K562 (cell line): Measurements from ENCODE around the gene PLEKHA6. TPM values are rescaled to one million over a fixed set of nuclear protein-coding genes. Genes with fewer than 3 reads are reported as not detected.
A peak's percentile ranks its signal among the peaks of the same experiment; 100 is the strongest.

ENCODE experiments used
- CBX1 ChIP-seq: sonication (generic); IDR thresholded peaks from 2 replicates; pipeline ENCODE4 v1.6.1; 2016; ENCODE audit warnings: antibody characterized with exemption, low read depth, mild to moderate bottlenecking
- DACH1 ChIP-seq: fragments of 450-650 bp; IDR thresholded peaks from 2 replicates; pipeline ENCODE4 v1.6.1; 2018; ENCODE audit not compliant: partially characterized antibody
- DNMT1 ChIP-seq: fragments of 450-650 bp; IDR thresholded peaks from 2 replicates; pipeline ENCODE4 v1.6.1; 2016; ENCODE audit warnings: antibody characterized with exemption, mild to moderate bottlenecking
- EZH2 ChIP-seq: IDR thresholded peaks from 2 replicates; pipeline ENCODE4 v1.6.1; 2012; ENCODE audit warnings: low read depth, mild to moderate bottlenecking, inconsistent platforms, low read length, borderline replicate concordance
- GATA2 ChIP-seq: sonication (generic); formaldehyde crosslinking; IDR thresholded peaks from 2 replicates; pipeline ENCODE4 v1.4.0; 2020; ENCODE audit warnings: mild to moderate bottlenecking, missing genetic modification reagents
- GTF2E2 ChIP-seq: fragments of 200-800 bp; sonication (Bioruptor generic); IDR thresholded peaks from 2 replicates; pipeline ENCODE4 v1.6.1; 2016; ENCODE audit warnings: missing genetic modification characterization, missing compliant biosample characterization
- HEY1 ChIP-seq: fragments of 250-450 bp; sonication (Bioruptor Pico); IDR thresholded peaks from 2 replicates; pipeline ENCODE4 v1.5.0; 2020; ENCODE audit warnings: mild to moderate bottlenecking, moderate library complexity, borderline replicate concordance
- HLTF ChIP-seq: fragments of 450-650 bp; IDR thresholded peaks from 2 replicates; pipeline ENCODE4 v1.6.1; 2016
- KDM4B ChIP-seq, 2 experiments: fragments of 450-650 bp in 1 of 2; sonication (generic) in 1 of 2; IDR thresholded peaks; 2 replicates each; pipeline ENCODE4 v1.6.1; 2016 to 2017; ENCODE audit warnings: borderline replicate concordance in 2 of 2, antibody characterized with exemption in 1 of 2, low read depth in 1 of 2, mild to moderate bottlenecking in 1 of 2
- MTA3 ChIP-seq: fragments of 450-650 bp; formaldehyde crosslinking; IDR thresholded peaks from 2 replicates; pipeline ENCODE4 v1.6.1; 2017; ENCODE audit warnings: mild to moderate bottlenecking, borderline replicate concordance
- NR3C1 ChIP-seq: sonication (generic); formaldehyde crosslinking; IDR thresholded peaks from 2 replicates; pipeline ENCODE4 v1.8.1; 2022; ENCODE audit warnings: missing genetic modification reagents
- PHB2 ChIP-seq: fragments of 450-650 bp; IDR thresholded peaks from 2 replicates; pipeline ENCODE4 v1.6.1; 2017; ENCODE audit warnings: low read depth
- XRCC3 ChIP-seq: fragments of 450-650 bp; IDR thresholded peaks from 2 replicates; pipeline ENCODE4 v1.6.1; 2017; ENCODE audit warnings: mild to moderate bottlenecking, moderate library complexity
- ZNF696 ChIP-seq: fragments of 250-450 bp; sonication (Bioruptor Pico); conservative IDR thresholded peaks from 2 replicates; pipeline ENCODE4 v1.4.0; 2020; ENCODE audit warnings: mild to moderate bottlenecking, moderate library complexity
- polyA plus RNA-seq, 8 experiments: library from polyadenylated mRNA; depleted of rRNA in 4 of 8; stranded (reverse) in 5 of 8; unstranded in 3 of 8; fragments of >200 nt; fragmentation: Nextera tagmentation in 2 of 8; fragmentation: Illumina TruSeq in 1 of 8; extraction: Ambion mirVana in 2 of 8; extraction: Trizol in 1 of 8; gene quantifications; 2 replicates each; pipeline versions ENCODE4 v1.2.1 to v1.2.3, GENCODE V29; 2011 to 2014; ENCODE audit warnings: inconsistent platforms in 1 of 8, missing spikeins in 1 of 8
- total RNA-seq, 7 experiments: library from RNA; depleted of rRNA in 6 of 7; stranded (reverse); fragments of >200 nt in 6 of 7; fragmentation: Illumina TruSeq in 2 of 7; extraction: Trizol in 2 of 7; gene quantifications; 2 replicates each; pipeline versions ENCODE4 v1.2.1 to v1.2.3, GENCODE V29; 2011 to 2021; ENCODE audit warnings: low replicate concordance in 1 of 7
- TF ChIP-seq, protein P1 (sequence below): fragments of 450-650 bp; IDR thresholded peaks from 2 replicates; pipeline ENCODE4 v1.6.1; 2016; ENCODE audit warnings: mild to moderate bottlenecking, moderate library complexity
- TF ChIP-seq, protein P2 (sequence below): fragments of 450-650 bp; IDR thresholded peaks from 2 replicates; pipeline ENCODE4 v1.6.1; 2016
- TF ChIP-seq, protein P3 (sequence below): fragments of 250-450 bp; sonication (Bioruptor Pico); IDR thresholded peaks from 2 replicates; pipeline ENCODE4 v1.8.0; 2021; ENCODE audit warnings: moderate library complexity, mild to moderate bottlenecking, inconsistent platforms
- TF ChIP-seq, protein P4 (sequence below): fragments of 450-650 bp; IDR thresholded peaks from 2 replicates; pipeline ENCODE4 v1.6.1; 2016; ENCODE audit warnings: low read depth, mild to moderate bottlenecking, moderate library complexity

Gene PLEKHA6
- total and polyA plus RNA-seq, 9 of the 15 experiments (the other 6 are each of a cell fraction or from before 2014, with no cell fraction given): under 0.01 to 0.33 (median 0.01) TPM; not detected in 4

DNA sequence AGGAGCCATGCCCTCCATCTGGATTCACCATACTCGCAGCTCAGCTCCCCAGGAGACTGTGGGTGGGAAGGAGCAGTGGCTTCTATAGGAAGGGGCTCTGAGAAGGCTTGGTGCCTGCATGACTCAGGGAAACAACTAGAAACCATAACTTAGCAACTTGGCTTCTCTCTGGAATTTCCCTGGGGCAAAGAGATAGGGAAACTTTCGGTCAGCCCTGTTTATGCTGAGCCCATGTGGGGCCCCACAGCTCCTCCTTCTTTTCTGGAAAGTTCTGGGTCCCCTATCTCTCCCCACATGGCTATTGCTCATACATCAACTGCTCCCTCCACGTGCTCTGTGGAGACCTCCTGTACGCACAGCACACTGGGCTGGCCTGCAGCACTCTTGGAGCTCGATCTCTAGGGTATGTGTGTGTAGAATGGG, 39.3 kb downstream of the PLEKHA6 start (continued):
- TF ChIP-seq, protein P1, sequence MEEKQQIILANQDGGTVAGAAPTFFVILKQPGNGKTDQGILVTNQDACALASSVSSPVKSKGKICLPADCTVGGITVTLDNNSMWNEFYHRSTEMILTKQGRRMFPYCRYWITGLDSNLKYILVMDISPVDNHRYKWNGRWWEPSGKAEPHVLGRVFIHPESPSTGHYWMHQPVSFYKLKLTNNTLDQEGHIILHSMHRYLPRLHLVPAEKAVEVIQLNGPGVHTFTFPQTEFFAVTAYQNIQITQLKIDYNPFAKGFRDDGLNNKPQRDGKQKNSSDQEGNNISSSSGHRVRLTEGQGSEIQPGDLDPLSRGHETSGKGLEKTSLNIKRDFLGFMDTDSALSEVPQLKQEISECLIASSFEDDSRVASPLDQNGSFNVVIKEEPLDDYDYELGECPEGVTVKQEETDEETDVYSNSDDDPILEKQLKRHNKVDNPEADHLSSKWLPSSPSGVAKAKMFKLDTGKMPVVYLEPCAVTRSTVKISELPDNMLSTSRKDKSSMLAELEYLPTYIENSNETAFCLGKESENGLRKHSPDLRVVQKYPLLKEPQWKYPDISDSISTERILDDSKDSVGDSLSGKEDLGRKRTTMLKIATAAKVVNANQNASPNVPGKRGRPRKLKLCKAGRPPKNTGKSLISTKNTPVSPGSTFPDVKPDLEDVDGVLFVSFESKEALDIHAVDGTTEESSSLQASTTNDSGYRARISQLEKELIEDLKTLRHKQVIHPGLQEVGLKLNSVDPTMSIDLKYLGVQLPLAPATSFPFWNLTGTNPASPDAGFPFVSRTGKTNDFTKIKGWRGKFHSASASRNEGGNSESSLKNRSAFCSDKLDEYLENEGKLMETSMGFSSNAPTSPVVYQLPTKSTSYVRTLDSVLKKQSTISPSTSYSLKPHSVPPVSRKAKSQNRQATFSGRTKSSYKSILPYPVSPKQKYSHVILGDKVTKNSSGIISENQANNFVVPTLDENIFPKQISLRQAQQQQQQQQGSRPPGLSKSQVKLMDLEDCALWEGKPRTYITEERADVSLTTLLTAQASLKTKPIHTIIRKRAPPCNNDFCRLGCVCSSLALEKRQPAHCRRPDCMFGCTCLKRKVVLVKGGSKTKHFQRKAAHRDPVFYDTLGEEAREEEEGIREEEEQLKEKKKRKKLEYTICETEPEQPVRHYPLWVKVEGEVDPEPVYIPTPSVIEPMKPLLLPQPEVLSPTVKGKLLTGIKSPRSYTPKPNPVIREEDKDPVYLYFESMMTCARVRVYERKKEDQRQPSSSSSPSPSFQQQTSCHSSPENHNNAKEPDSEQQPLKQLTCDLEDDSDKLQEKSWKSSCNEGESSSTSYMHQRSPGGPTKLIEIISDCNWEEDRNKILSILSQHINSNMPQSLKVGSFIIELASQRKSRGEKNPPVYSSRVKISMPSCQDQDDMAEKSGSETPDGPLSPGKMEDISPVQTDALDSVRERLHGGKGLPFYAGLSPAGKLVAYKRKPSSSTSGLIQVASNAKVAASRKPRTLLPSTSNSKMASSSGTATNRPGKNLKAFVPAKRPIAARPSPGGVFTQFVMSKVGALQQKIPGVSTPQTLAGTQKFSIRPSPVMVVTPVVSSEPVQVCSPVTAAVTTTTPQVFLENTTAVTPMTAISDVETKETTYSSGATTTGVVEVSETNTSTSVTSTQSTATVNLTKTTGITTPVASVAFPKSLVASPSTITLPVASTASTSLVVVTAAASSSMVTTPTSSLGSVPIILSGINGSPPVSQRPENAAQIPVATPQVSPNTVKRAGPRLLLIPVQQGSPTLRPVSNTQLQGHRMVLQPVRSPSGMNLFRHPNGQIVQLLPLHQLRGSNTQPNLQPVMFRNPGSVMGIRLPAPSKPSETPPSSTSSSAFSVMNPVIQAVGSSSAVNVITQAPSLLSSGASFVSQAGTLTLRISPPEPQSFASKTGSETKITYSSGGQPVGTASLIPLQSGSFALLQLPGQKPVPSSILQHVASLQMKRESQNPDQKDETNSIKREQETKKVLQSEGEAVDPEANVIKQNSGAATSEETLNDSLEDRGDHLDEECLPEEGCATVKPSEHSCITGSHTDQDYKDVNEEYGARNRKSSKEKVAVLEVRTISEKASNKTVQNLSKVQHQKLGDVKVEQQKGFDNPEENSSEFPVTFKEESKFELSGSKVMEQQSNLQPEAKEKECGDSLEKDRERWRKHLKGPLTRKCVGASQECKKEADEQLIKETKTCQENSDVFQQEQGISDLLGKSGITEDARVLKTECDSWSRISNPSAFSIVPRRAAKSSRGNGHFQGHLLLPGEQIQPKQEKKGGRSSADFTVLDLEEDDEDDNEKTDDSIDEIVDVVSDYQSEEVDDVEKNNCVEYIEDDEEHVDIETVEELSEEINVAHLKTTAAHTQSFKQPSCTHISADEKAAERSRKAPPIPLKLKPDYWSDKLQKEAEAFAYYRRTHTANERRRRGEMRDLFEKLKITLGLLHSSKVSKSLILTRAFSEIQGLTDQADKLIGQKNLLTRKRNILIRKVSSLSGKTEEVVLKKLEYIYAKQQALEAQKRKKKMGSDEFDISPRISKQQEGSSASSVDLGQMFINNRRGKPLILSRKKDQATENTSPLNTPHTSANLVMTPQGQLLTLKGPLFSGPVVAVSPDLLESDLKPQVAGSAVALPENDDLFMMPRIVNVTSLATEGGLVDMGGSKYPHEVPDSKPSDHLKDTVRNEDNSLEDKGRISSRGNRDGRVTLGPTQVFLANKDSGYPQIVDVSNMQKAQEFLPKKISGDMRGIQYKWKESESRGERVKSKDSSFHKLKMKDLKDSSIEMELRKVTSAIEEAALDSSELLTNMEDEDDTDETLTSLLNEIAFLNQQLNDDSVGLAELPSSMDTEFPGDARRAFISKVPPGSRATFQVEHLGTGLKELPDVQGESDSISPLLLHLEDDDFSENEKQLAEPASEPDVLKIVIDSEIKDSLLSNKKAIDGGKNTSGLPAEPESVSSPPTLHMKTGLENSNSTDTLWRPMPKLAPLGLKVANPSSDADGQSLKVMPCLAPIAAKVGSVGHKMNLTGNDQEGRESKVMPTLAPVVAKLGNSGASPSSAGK: peak; percentile 90
- no peak for TF ChIP-seq KDM4B (IDR thresholded peaks at IDR 0.05; ENCODE audit: borderline replicate concordance in 2 of 2, low read depth in 1 of 2)
- TF ChIP-seq EZH2: no peak
- TF ChIP-seq NR3C1 (CRISPR knock-in tag): no peak
- TF ChIP-seq GTF2E2: peak; percentile 47; the same call in 1 of the 2 replicates
- TF ChIP-seq ZNF696 (CRISPR knock-in tag): no peak
- TF ChIP-seq GATA2 (CRISPR knock-in tag): no peak
- TF ChIP-seq, protein P2, sequence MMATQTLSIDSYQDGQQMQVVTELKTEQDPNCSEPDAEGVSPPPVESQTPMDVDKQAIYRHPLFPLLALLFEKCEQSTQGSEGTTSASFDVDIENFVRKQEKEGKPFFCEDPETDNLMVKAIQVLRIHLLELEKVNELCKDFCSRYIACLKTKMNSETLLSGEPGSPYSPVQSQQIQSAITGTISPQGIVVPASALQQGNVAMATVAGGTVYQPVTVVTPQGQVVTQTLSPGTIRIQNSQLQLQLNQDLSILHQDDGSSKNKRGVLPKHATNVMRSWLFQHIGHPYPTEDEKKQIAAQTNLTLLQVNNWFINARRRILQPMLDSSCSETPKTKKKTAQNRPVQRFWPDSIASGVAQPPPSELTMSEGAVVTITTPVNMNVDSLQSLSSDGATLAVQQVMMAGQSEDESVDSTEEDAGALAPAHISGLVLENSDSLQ: no peak
- TF ChIP-seq, protein P3, sequence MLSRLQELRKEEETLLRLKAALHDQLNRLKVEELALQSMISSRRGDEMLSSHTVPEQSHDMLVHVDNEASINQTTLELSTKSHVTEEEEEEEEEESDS: no peak
- TF ChIP-seq HEY1 (CRISPR knock-in tag): no peak
- no peak for TF ChIP-seq MTA3
- TF ChIP-seq PHB2: no peak
- TF ChIP-seq DNMT1: no peak
- no peak for TF ChIP-seq CBX1
- no peak for TF ChIP-seq XRCC3
- no peak for TF ChIP-seq HLTF
- TF ChIP-seq, protein P4, sequence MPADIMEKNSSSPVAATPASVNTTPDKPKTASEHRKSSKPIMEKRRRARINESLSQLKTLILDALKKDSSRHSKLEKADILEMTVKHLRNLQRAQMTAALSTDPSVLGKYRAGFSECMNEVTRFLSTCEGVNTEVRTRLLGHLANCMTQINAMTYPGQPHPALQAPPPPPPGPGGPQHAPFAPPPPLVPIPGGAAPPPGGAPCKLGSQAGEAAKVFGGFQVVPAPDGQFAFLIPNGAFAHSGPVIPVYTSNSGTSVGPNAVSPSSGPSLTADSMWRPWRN: no peak
- no peak for TF ChIP-seq DACH1
